IPS DF 19.7 (cell line): ENCODE data around the gene IL1RAPL2.

Experiments
- DNase-seq: peaks from one replicate; pipeline ENCODE4 v3.0.0-alpha.2; 2013; ENCODE audit warnings: low read depth, low spot score

IL1RAPL2 gene

DNA sequence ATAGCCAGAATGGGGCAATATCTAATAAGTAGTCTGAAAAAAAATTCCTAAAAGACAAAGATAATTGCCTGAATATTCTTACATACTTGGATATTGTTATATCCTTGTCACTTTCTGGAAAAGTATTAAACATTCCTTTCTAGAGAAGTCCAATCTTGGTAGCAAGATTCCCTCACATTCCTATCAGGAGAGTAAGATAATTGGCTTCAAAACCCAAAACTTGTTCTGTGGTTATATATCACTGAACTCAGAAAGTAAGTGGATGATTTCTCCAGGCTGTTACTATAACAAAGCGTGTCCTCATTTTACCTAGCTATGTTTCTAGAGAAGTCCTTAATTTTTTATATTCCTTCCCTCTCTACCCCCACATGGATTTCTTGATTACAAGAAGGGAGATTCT, 700.5 kb downstream of the IL1RAPL2 start:
- no peak for DNase-seq

DNA sequence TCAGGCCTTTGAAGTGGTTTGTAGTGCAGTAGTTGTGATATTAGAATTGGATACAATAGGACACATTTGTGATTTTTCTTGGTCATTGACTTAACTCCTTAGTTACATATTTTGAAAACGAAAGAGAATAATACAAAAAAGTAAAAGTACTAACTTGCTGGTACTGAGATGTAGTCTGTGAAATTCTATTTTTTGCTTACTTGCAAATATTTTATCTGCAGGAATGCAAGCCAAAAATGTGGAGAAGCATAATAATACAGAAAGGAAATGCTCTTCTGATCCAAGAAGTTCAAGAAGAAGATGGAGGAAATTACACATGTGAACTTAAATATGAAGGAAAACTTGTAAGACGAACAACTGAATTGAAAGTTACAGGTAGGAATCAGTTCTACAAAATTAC, 701.2 kb downstream of the IL1RAPL2 start:
- no peak for DNase-seq

DNA sequence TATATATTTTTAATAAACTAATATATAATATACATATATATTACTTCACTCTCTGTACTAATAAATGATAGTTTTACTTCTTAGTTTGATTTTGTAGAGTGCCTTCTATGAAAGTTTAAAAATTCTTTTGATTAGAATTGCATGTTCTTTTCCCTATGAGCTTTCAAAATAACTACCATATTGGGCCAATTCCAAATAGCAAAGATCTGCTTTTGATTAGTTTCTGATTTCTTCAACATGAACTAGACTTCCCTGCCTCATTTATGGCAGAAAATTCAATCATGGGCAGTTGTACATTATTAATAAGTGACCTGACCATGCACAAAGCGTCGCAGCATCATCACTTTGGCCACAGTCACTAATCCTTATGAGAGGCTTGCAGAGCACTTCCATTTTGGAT, 703.4 kb downstream of the IL1RAPL2 start:
- no peak for DNase-seq

DNA sequence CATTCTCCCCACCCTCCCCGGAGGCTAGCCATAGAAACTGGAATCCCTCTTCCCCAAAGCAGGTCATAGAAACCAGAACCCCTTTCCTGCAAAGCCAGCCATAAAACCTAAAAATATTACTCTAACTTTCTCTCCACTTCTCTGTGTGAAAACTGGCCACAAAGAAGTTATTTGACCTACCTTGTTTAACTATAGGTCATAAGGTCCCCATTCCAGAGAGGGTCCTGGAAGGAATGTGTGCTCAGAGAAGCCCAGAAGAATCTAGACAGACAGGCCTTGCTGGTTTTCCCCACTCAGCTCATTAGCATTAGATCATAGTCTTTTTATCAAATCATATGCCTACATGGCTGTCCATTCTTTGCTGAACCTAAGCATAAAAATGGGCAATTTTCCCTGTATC, 707.3 kb downstream of the IL1RAPL2 start:
- no peak for DNase-seq

DNA sequence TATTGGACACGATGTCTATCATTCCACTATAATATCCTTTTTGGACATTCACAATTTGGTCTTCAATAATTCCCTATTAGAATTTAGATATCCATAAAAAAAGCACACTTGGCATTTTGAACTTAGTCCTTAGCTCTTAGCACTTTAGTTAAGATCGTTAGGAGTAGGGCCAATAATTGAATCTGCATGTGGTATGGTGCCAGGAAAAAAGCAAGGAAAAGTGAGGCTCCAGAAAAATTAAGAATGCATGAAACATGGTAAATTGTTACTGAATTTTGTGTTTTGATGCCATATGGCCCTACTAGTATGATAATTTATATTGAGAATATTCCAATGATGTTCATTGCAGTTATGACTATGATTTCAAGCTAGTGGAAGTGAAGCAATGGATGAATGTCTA, 708.1 kb downstream of the IL1RAPL2 start:
- DNase-seq: no peak

DNA sequence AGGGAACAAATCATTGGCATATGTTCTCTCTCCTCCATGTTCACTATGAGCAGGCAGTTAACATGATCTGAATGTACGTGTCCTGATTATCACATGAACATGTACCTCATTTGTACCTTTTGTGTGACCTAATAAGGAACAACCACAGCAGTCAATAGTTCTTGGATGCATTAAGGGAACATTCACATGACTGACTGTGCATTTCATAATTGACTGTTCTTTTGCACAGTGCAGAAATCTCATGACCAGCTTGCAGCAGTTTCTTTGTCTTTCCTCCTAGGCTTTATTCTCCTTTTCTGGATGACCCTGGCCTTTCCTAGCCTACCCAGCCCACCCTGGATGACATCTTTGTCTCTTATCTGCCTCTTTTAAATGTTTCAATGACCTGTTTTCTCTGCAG, 711.1 kb downstream of the IL1RAPL2 start:
- DNase-seq: no peak

DNA sequence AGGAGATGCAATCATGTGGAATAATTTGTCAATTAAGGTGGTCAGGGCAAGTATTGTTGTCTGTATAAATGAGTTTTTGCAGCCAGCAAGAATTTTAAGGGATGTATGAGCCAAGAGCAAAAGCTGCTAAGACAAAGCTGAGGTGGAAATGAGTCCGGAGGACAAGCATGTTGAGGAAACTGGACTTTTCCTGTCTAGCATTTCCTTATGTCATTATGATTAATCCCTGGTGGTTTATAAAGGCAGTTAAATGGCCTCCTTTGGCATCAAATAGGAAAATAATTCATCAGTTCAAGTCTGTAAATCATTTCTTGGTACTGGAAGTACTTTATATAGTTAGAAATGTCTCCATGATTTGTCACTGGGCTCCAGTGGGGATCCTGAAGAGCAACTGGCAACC, 716.1 kb downstream of the IL1RAPL2 start:
- no peak for DNase-seq

DNA sequence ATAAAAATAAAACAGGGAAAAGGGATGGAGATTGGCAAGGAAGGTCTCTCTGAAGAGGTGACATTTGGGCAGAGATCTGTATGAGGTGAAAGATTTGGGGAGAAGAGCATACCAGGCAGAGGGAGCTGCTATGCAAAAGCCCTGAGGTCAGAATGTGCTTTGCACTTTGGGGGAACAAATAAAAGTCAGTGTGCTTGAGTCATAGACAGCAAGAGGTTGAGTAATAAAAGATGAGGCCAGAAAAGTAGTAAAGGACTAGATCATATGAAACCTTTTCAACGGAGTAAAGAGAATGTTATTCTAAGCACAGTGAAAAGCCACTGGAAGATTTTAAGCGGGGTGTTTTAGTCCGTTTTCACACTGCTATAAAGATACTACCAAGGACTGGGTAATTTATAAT, 731.0 kb downstream of the IL1RAPL2 start:
- no peak for DNase-seq

DNA sequence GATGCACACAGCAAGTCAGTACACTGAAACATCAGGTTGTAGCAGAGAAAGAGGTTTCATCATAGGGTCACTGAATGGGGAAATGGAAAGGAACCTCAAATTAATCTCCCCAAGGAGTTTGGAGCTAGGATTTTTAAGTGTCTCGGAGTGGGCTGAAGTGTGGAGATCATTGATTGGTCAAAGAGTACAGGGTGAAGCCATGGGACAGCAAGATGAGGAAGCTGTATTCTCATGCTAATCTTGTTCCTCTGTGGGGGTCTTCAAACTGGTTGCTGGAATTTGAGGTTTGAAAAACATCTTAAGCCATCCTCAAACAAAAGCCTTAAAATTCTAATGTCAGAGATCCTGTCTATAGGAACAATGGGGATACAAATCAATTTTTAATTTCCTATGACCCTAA, 733.3 kb downstream of the IL1RAPL2 start:
- peak; percentile 33 for DNase-seq

DNA sequence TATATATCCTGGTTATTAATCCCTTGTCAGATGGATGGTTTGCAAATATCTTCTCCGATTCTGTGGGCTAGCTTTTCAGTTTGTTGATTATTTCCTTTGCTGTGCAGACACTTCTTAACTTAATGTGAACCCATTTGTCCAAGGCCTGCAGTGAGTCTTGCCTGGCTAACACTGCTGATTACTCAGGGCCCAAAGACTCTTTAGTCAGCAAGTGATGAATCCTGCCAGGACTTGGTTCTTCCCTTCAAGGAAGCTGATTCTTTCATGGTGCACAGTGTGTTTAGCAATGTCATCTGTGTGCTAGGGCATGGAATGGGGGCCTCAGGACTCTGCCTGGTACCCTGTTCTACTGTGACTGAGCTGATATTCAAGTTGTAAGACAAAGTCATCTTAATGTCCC, 736.2 kb downstream of the IL1RAPL2 start:
- no peak for DNase-seq

DNA sequence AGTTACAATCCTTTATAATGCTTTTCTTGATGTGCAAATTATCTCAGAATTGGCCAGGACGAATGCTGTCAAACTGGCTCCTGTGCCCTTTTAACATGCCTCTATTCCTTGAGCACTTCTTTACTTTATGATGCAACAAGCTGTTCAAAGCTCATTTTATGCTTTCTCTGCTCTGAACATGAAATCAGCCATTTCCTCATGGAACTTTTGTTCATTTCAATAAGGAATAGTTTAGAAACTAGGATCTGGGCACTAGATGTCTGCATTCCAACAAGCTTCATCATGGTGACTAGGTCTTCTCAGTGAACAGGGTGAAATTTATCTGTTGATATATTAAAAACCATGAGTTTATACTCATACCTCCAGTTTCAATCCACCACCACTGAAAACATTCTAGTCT, 741.8 kb downstream of the IL1RAPL2 start:
- DNase-seq: no peak

DNA sequence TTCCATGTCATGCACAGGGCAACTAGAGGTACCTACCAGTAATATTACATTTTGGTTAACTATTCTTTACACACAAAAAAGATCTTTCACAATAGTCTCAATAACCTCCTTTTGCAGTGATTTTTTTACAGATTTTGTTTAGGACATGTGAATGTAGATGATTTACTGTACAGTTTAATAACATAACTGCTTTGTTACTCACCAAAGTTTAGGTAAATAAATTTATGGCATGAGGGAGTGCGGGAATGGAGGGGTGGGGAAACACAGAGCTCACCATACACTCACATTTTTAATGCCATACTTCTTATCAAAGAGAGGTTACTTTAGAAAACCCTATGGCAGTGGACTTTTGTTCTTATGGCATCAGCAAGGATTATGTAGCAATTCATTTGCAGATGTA, 747.6 kb downstream of the IL1RAPL2 start:
- no peak for DNase-seq

DNA sequence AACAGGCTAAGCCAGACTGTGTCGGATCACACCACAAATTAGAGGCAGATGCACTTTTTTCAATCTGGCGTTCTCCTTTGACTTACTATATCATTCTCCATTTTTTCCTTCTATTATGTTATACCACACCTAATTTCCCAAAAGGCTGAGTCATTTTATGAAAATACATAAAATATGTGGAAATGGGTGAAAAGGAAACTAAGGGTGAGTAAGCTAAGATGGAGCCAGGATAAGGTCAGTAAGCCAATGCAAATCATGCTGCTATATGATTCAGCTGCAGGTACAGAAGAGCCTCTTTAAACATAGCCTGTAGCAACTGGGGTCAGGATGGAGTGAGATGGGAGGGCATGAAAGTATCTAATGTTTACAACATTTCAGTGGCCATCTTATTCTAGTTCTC, 748.5 kb downstream of the IL1RAPL2 start:
- no peak for DNase-seq

DNA sequence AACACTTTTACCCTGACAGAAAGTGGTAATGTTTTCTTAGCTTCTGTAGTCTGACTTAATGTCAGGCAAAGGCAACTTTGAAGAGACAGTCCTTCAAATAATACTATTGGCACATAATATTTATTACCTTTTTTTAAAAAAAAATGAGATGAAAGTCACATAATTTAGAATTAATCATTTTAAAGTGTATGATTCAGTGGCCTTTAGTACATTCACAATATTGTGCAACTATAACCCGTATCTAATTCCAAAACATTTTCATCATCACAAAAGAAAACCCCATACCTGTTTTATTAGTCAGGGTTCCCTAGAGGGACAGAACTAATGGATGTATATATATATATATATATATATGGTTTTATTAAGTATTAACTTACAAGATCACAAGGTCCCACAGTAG, 749.2 kb downstream of the IL1RAPL2 start:
- DNase-seq: no peak

DNA sequence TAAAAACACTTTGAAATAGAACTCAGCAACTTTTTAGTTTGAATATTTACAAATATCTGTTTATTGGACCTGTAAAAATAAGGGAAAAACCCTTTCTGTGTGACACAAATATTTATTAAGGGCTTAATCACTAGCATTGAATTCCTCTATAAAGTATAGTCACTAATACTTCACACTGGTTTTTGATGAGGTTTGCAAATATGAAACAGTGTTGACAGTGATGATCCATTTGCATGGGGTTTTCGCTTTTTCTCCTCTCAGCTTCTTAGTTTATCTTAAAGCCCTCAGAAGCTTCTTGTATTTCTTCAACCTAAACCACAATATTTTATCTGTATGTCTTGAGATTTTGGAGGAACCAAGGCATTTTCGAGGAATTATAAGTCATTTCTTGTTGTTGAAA, 751.1 kb downstream of the IL1RAPL2 start:
- DNase-seq: no peak

DNA sequence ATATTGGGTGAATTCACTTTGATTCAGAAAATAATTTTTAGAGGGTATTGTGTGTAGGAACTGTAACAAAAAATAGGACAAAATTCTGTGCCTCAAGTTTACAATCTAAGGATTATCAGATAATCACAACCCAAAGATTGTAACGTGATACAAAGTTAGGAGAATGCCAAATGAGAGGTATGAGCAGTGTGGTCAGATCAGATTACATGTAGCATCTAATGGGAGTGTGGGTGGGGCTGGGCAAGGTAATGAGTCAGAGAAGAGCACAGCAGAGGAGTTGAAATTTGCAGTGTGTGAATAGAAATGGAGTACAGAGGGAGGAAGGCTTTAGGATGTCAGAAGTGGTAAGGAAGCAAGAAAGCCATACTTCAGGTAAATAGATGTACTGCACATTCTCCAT, 757.9 kb downstream of the IL1RAPL2 start:
- no peak for DNase-seq

DNA sequence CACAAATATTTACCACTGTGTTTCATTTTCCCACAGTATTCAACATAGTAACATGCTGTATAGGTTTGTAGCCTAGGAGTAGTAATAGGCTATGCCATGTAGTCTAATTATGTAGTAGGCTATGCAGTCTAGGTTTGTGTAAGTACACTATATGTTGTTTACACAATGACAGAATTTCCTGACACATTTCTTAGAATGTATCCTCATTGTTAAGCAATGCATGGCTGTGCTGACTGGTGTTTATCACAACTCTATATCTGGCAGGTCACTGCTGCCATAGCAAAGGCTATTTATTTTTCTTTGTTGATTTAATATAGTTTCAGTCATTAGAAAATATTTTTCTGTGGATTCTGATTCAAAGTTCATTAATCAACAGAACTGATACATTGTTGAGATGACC, 762.8 kb downstream of the IL1RAPL2 start:
- DNase-seq: no peak

DNA sequence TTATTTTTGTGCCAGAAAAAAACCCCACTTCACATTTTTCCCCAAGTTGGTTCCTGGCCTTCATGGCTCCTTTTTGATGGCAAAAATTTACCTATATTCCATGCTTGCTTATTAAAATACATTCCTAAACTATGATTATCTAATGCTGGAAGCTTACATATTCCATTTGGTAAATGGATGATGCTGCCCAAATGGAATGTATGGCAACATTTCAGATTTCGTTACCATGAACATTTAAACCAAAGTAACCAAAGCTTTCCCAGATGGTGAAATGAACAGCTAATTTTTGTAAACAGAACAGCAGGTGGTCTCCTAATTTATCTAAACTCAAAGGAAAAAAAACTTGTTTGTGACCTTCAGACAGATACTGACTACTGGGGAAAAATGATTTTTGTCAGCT, 765.2 kb downstream of the IL1RAPL2 start:
- no peak for DNase-seq

DNA sequence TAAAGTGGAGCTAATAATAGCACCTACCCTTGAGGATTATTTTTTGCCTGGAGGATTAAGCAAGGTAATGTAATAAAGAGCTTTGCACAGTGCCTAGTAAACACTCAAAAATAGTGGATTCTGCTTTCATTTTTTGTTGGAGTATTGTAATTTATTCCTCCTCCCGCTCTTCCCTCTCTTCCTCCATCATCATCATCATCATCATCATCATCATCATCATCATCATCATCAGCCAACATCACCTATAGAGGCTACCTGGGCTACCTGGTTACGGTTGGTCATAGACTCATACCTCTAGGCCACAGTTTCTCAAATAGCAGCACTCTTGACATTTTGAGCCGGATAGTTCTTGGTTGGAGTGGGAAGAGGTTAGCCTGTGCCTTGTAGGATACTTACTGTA, 781.4 kb downstream of the IL1RAPL2 start:
- no peak for DNase-seq

DNA sequence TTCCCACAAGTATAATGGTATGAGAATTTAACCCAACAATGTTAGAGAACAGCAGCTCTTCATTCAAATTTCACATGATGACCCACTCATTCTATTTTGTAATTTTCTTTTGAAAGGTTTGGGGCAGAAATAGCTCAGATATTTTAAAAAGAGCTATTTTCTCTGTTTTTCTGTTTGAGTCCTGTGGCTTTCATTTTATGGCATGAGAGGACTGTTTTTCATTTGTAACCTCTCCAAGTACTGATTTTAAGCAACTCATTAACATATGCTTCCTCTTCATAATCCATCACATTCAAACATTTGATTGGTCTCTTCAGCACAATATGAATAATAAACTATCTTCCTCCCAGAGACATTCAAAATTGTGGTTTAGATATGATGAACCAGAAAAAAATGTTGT, 783.5 kb downstream of the IL1RAPL2 start:
- DNase-seq: no peak

DNA sequence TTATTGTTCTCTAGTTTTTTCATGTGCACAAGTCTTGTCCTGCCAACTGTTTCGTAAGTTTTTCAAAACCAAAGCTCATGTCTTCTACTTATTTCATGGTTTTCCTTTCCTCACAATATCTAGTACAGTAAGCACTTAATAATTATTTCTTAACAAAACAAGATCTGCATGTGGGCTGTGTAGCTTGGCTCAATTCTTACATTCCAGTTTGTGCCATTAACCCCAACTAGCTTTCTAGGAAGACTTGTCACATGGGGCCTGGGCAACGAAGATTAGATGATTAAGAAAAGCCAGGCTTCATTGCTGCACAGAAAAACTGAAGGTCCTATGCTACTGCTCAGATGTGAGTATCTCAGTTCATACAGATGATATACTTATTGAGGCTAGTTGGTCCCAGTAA, 809.8 kb downstream of the IL1RAPL2 start:
- no peak for DNase-seq

DNA sequence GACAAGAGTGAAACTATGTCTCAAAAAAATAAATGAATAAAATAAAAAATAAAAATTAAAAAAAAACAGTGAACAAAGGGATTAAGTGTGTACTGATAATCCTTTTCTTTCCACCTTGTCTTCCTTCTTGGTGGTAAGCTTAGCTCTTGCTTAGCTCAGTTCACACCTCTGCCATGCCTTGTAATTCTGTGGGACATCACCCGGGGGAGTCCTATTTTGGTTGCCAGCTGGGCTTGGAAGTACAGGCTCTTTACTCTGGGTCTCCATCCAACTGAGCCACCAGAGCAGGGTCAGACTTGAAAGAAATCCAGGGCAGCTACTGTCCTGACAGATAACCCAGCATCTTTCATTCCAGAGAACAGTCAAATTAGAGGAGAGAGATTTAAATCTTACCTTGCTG, 858.7 kb downstream of the IL1RAPL2 start:
- no peak for DNase-seq

DNA sequence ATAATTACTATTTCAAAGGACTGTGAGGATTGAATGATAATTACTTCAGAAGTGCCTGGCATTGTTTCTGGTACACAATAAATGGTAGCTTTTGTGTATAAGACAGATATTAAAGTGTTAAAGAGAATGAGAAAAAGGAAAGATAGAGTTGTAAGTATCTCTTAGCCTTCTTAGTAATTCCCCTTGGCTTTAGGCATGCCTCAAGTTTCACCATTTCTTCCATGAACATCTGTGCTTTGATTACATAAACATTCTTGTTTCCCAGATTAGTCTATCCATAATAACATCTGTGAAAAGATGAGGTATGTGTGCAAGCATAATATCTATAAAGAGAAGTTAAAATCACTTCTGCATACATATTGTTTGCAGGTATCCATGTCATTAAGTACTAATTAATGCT, 885.4 kb downstream of the IL1RAPL2 start:
- DNase-seq: no peak

DNA sequence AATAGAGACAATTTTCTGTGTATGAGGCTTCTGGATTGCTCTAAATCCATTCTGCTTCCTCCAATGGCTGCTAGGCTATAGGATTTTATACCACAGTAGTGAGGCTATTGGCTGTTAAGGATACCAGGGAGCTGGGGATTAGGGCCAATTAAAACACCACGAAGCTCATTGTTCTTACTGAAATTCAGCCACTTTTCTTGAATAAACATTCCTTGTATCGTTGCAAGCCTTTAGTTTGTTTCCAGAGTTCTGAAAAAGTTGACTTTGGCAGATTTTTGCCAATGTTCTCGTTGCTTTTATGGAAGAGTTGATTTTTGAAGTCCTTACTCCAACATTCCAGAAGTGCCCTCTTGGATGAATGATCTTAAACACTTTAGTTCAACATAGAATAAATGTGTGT, 892.8 kb downstream of the IL1RAPL2 start:
- no peak for DNase-seq

DNA sequence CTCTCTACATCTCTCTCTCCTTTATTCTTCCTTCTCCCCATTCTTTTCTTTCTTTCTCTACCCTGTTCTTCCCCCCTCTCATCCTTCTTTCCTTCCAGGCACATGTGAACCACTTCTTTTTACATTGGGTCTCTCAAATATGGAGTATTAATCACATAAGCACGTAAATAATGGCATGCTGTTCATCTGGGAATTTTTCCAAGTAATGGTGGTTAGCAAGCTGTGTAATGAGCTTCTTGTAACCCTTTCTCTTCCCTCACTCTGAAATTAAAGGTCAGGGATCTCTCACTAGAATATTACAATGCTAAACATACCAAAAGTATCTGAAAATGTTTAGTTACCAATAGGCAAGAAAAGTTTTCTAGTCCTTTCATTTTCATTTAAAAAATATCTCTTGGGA, 894.4 kb downstream of the IL1RAPL2 start:
- DNase-seq: no peak
